BLaER1 (cell line): Measurements from ENCODE around the gene MT1M.
"Not testable (repeated sequence)": the region's sequence is repeated elsewhere in the genome, so short reads cannot be mapped to it uniquely, and the experiment has no call there.

Experiments used
- H3K27ac ChIP-seq: shearing (Covaris generic); formaldehyde crosslinking; 2 replicates; pipeline ENCODE4 v1.8.1; 2022
- H3K27me3 ChIP-seq: shearing (Covaris generic); formaldehyde crosslinking; 2 replicates; pipeline ENCODE4 v1.8.1; 2022
- H3K36me3 ChIP-seq: shearing (Covaris generic); formaldehyde crosslinking; 2 replicates; pipeline ENCODE4 v1.8.1; 2022
- H3K4me1 ChIP-seq: shearing (Covaris generic); formaldehyde crosslinking; 2 replicates; pipeline ENCODE4 v1.8.1; 2022
- H3K4me2 ChIP-seq: shearing (Covaris generic); formaldehyde crosslinking; 2 replicates; pipeline ENCODE4 v1.8.1; 2022
- H3K4me3 ChIP-seq: shearing (Covaris generic); formaldehyde crosslinking; 2 replicates; pipeline ENCODE4 v1.8.1; 2022
- H3K9ac ChIP-seq: shearing (Covaris generic); formaldehyde crosslinking; 2 replicates; pipeline ENCODE4 v1.8.1; 2022
- H3K9me3 ChIP-seq: shearing (Covaris generic); formaldehyde crosslinking; 2 replicates; pipeline ENCODE4 v1.8.1; 2022
- H4K20me1 ChIP-seq: shearing (Covaris generic); formaldehyde crosslinking; 2 replicates; pipeline ENCODE4 v1.8.1; 2022
- Cebpa-rat ChIP-seq: shearing (Covaris generic); IDR thresholded peaks from 2 replicates; pipeline ENCODE4 v1.8.1; 2022

The MT1M gene

GRCh38 chr16:56672761-56673536 lies 40.5 kb downstream of the MT1M start:
- Histone ChIP-seq H3K4me3 (no peak overlapping the region), H3K4me1 (peaks cover 79% of the 10 kb centered on the region), H3K27me3 (peaks cover 83% of the 10 kb centered on the region), H3K9ac (peak overlapping the region; percentile 71; the same call in 1 of the 2 replicates), H3K9me3 (no peaks in the 10 kb centered on the region), H4K20me1 (peaks cover 29% of the 10 kb centered on the region), H3K27ac (no peak overlapping the region), H3K4me2 (peak overlapping the region; percentile 89), H3K36me3 (no peaks in the 10 kb centered on the region)
- peak; percentile 73 for TF ChIP-seq Cebpa-rat

DNA sequence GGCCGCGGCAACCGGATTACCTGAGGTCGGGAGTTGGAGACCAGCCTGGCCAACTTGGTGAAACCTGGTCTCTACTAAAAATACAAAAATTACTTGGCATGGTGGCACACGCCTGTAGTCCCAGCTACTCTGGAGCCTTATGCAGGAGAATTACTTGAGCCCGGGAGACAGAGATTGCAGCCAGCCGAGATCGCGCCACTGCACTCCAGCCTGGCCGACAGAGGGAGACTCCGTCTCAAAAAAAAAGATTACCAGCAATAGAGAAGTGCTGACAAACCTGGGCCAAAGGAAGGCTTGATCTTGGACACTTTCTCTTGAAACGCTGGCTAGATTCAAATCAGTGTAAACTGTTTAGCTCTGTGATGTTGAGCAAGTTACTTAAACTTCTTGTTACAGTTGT lies 41.5 kb downstream of the MT1M start:
- H3K27ac ChIP-seq = peak overlapping the region; percentile 82
- no peak for TF ChIP-seq Cebpa-rat
- H3K27me3 ChIP-seq = peaks cover 74% of the 10 kb centered on the region
- H3K4me3 ChIP-seq = 0 out of 2 replicates have a peak overlapping the region, but pooled peaks have one; percentile 25
- H3K4me2 ChIP-seq = peak overlapping the region; percentile 89
- no peaks in the 10 kb centered on the region for H3K9me3 ChIP-seq
- no peaks in the 10 kb centered on the region for H3K36me3 ChIP-seq
- H4K20me1 ChIP-seq = peaks cover 19% of the 10 kb centered on the region
- H3K4me1 ChIP-seq = peaks cover 73% of the 10 kb centered on the region
- H3K9ac ChIP-seq = peak overlapping the region; percentile 71; the same call in 1 of the 2 replicates

DNA sequence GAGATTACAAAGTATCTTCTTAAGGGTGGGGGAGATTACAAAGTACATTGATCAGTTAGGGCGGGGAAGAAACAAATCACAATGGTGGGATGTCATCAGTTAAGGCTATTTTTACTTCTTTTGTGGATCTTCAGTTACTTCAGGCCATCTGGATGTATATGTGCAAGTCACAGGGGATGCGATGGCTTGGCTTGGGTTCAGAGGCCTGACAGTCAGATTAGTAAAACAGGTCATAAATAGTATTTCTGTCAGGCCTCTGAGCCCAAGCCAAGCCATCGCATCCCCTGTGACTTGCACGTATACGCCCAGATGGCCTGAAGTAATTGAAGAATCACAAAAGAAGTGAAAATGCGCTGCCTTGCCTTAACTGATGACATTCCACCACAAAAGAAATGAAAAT lies 42.1 kb downstream of the MT1M start:
- Histone ChIP-seq H3K9ac (peak overlapping the region; percentile 82), H4K20me1 (peaks cover 12% of the 10 kb centered on the region; the same call in 1 of the 2 replicates), H3K27me3 (peaks cover 67% of the 10 kb centered on the region), H3K4me1 (peaks cover 67% of the 10 kb centered on the region), H3K4me3 (peak overlapping the region; percentile 65; the same call in 1 of the 2 replicates), H3K4me2 (peak overlapping the region; percentile 89), H3K27ac (peak overlapping the region; percentile 88)
- not testable (repeated sequence) for H3K36me3 ChIP-seq, H3K9me3 ChIP-seq

DNA sequence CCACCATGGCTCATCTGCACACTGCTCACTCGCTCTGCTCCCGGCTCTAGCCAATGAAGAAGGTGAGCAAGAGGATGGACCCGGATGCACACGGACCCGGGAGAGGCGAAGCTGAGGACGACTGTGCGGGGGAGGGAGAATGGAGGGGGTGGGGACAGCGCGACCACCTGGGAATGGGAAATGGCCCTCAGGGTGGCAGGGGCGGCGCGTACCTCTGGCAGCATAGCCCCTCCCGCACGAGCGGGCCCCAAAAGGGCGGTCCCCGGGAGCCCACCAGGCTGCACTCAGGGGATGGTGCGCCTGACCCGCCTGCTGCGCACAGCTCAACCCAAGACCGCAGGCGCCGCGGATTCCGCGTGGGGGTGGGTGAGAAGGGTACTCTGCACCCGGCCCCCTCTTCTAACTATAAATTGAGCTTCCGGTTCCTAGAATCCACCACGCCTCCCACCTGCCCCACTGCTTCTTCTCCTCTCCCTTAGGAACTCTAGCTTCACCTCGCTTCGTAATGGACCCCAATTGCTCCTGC lies 43.3 kb downstream of the MT1M start:
- H3K4me3 ChIP-seq = peak overlapping the region; percentile 65
- peak overlapping the region; percentile 89 for H3K4me2 ChIP-seq
- H3K27me3 ChIP-seq = peaks cover 55% of the 10 kb centered on the region
- H3K9me3 ChIP-seq = no peaks in the 10 kb centered on the region
- H4K20me1 ChIP-seq = peaks cover under 1% of the 10 kb centered on the region; the same call in 1 of the 2 replicates
- TF ChIP-seq Cebpa-rat = no peak
- peaks cover 65% of the 10 kb centered on the region for H3K4me1 ChIP-seq
- H3K36me3 ChIP-seq = no peaks in the 10 kb centered on the region
- peak overlapping the region; percentile 88 for H3K27ac ChIP-seq
- H3K9ac ChIP-seq = peak overlapping the region; percentile 82

DNA sequence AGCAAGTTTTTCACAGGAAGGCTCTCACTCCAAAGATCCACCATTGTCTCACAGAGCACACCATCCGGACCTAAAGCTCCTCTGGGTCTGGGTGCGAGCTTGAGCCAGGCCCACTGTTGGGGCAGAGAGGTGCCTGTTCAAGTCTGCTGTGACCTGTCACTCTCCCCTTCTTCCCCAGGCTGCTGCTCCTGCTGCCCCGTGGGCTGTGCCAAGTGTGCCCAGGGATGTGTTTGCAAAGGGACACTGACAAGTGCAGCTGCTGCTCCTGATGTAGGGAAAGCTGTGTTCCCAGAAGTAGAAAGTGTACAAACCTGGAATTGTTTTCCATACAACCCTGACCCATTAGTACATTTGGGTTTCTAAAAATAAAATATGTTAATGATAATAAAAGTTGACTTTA lies 45.0 kb downstream of the MT1M start:
- H3K27me3 ChIP-seq = peaks cover 38% of the 10 kb centered on the region
- no peak overlapping the region for H3K27ac ChIP-seq
- H3K9me3 ChIP-seq = no peaks in the 10 kb centered on the region
- no peak overlapping the region for H3K4me3 ChIP-seq
- no peak overlapping the region for H3K9ac ChIP-seq
- H3K36me3 ChIP-seq = no peaks in the 10 kb centered on the region
- H3K4me2 ChIP-seq = no peak overlapping the region; the same call in 1 of the 2 replicates
- H4K20me1 ChIP-seq = no peaks in the 10 kb centered on the region
- H3K4me1 ChIP-seq = peaks cover 69% of the 10 kb centered on the region
- TF ChIP-seq Cebpa-rat = no peak

GRCh38 chr16:56679078-56679730 lies 46.7 kb downstream of the MT1M start:
- Histone ChIP-seq H3K4me2 (no peak overlapping the region), H3K4me3 (no peak overlapping the region), H3K27me3 (peaks cover 28% of the 10 kb centered on the region), H3K4me1 (peaks cover 69% of the 10 kb centered on the region), H4K20me1 (no peaks in the 10 kb centered on the region), H3K27ac (no peak overlapping the region), H3K9me3 (no peaks in the 10 kb centered on the region), H3K36me3 (peaks cover 5% of the 10 kb centered on the region; the same call in 1 of the 2 replicates), H3K9ac (no peak overlapping the region)
- no peak for TF ChIP-seq Cebpa-rat

- TF ChIP-seq Cebpa-rat = no peak
- H3K27ac ChIP-seq = no peak overlapping the region
- no peak overlapping the region for H3K9ac ChIP-seq
- peaks cover 5% of the 10 kb centered on the region; the same call in 1 of the 2 replicates for H3K36me3 ChIP-seq
- H3K4me3 ChIP-seq = no peak overlapping the region
- no peaks in the 10 kb centered on the region for H4K20me1 ChIP-seq
- no peak overlapping the region for H3K4me2 ChIP-seq
- peaks cover 27% of the 10 kb centered on the region for H3K27me3 ChIP-seq
- peaks cover 72% of the 10 kb centered on the region for H3K4me1 ChIP-seq
- no peaks in the 10 kb centered on the region for H3K9me3 ChIP-seq
These were observed 47.4 kb downstream of the MT1M start for GRCh38 chr16:56679818-56680217.

GRCh38 chr16:56681939-56682702 lies 49.7 kb downstream of the MT1M start, which contains the start of gene MT1X:
MT1X (plus strand) TSS chr16:56682470; CDS start chr16:56682541, 71 bp downstream.
- peaks cover 10% of the 10 kb centered on the region; the same call in 1 of the 2 replicates for H3K9me3 ChIP-seq
- H4K20me1 ChIP-seq = no peaks in the 10 kb centered on the region
- H3K27ac ChIP-seq = peak within 1 kb of the TSS; percentile 82
- H3K4me3 ChIP-seq = peak within 1 kb of the TSS; percentile 75
- H3K27me3 ChIP-seq = peaks cover 4% of the 10 kb centered on the region
- peak within 1 kb of the TSS; percentile 87 for H3K9ac ChIP-seq
- peaks cover 19% of the 10 kb centered on the region; the same call in 1 of the 2 replicates for H3K36me3 ChIP-seq
- peak within 1 kb of the TSS; percentile 89 for H3K4me2 ChIP-seq
- H3K4me1 ChIP-seq = peaks cover 72% of the 10 kb centered on the region
- no peak for TF ChIP-seq Cebpa-rat

- Histone ChIP-seq H3K9ac (peak overlapping the region; percentile 87), H3K4me1 (peaks cover 72% of the 10 kb centered on the region), H3K4me3 (peak overlapping the region; percentile 75), H3K27ac (peak overlapping the region; percentile 82), H4K20me1 (no peaks in the 10 kb centered on the region), H3K9me3 (peaks cover 10% of the 10 kb centered on the region; the same call in 1 of the 2 replicates), H3K36me3 (peaks cover 19% of the 10 kb centered on the region; the same call in 1 of the 2 replicates), H3K4me2 (peak overlapping the region; percentile 89), H3K27me3 (no peaks in the 10 kb centered on the region)
- TF ChIP-seq Cebpa-rat = no peak
These were observed 50.4 kb downstream of the MT1M start for GRCh38 chr16:56682703-56683397.
